Measurements from ENCODE around the gene KCNIP4.

KCNIP4 gene

GRCh38 chr4:21327976-21328700 is 620.4 kb downstream of the KCNIP4 start:
- no peak for DNase-seq

GRCh38 chr4:21320034-21320433 is 628.5 kb downstream of the KCNIP4 start:
- DNase-seq: no peak

GRCh38 chr4:21307709-21308108 is 640.9 kb downstream of the KCNIP4 start:
- no peak for DNase-seq

GRCh38 chr4:21304540-21304887 is 644.1 kb downstream of the KCNIP4 start:
- no peak for DNase-seq

- no peak for DNase-seq
Observed at GRCh38 chr4:21290562-21290961, 658.0 kb downstream of the KCNIP4 start.

- DNase-seq: no peak
Observed at GRCh38 chr4:21276046-21276445, 672.5 kb downstream of the KCNIP4 start.

- DNase-seq: no peak
Observed at GRCh38 chr4:21271439-21272052, 677.0 kb downstream of the KCNIP4 start.

GRCh38 chr4:21248331-21248730 is 700.2 kb downstream of the KCNIP4 start:
- DNase-seq: no peak

GRCh38 chr4:21242163-21242562 is 706.4 kb downstream of the KCNIP4 start:
- DNase-seq: no peak

GRCh38 chr4:21226637-21227538 is 721.7 kb downstream of the KCNIP4 start:
- no peak for DNase-seq

- DNase-seq: no peak
Observed at GRCh38 chr4:21211846-21212245, 736.7 kb downstream of the KCNIP4 start.

GRCh38 chr4:21209860-21210259 is 738.7 kb downstream of the KCNIP4 start:
- no peak for DNase-seq

- DNase-seq: no peak
Observed at GRCh38 chr4:21205821-21206531, 742.6 kb downstream of the KCNIP4 start.

- no peak for DNase-seq
Observed at GRCh38 chr4:21203416-21203815, 745.2 kb downstream of the KCNIP4 start.

GRCh38 chr4:21202959-21203358 is 745.6 kb downstream of the KCNIP4 start:
- DNase-seq: no peak

- no peak for DNase-seq
Observed at GRCh38 chr4:21198683-21199082, 749.9 kb downstream of the KCNIP4 start.

- no peak for DNase-seq
Observed at GRCh38 chr4:21195682-21196081, 752.9 kb downstream of the KCNIP4 start.

GRCh38 chr4:21192367-21192766 is 756.2 kb downstream of the KCNIP4 start:
- no peak for DNase-seq

GRCh38 chr4:21191317-21191716 is 757.3 kb downstream of the KCNIP4 start:
- no peak for DNase-seq

GRCh38 chr4:21184788-21185187 is 763.8 kb downstream of the KCNIP4 start:
- DNase-seq: no peak

- no peak for DNase-seq
Observed at GRCh38 chr4:21181716-21182115, 766.9 kb downstream of the KCNIP4 start.

- DNase-seq: no peak
Observed at GRCh38 chr4:21177871-21178270, 770.7 kb downstream of the KCNIP4 start.

- DNase-seq: no peak
Observed at GRCh38 chr4:21177092-21177491, 771.5 kb downstream of the KCNIP4 start.
